Lower leg skin (tissue), 4 donors: Measurements from ENCODE around the gene TENM4. TPM values are rescaled to one million over a fixed set of nuclear protein-coding genes. Genes with fewer than 3 reads are reported as not detected.

Experiments used
- DNase-seq, 2 donors: peaks; one replicate each; pipeline ENCODE4 v3.0.0-alpha.2; 2019; ENCODE audit warnings: low spot score in 2 of 2
- H3K4me3 ChIP-seq: fragments of 200-600 bp; sonication (generic); 2 replicates; pipeline ENCODE4 v1.5.1; 2017; ENCODE audit warnings: mild to moderate bottlenecking, low read depth; ENCODE audit not compliant: poor library complexity, severe bottlenecking
- POLR2A ChIP-seq, 2 donors: fragments of 450-650 bp; IDR thresholded peaks; one replicate each; pipeline ENCODE4 v1.6.1; 2016 to 2017; ENCODE audit warnings: antibody characterized with exemption in 2 of 2, mild to moderate bottlenecking in 1 of 2, moderate library complexity in 1 of 2
- WGBS, 2 donors: methylation state at CpG; one replicate each; pipeline ENCODE4 v1.1.5; 2018; 5-methylcytosine and 5-hydroxymethylcytosine counted together
- intact Hi-C: fragments of 100-400 bp; cut with DNase I; formaldehyde crosslinking; loops from one replicate; pipeline ENCODE4 v1.15.0; 2023; ENCODE audit warnings: low total_unique reads
- total RNA-seq, 4 donors: library from RNA; depleted of rRNA; stranded (reverse); fragments of >200 nt; gene quantifications; one replicate each; pipeline ENCODE4 v1.1.0, GENCODE V29; 2016
- TF ChIP-seq, protein P1 (sequence below), 3 donors: fragments of 450-650 bp; IDR thresholded peaks; one replicate each; pipeline ENCODE4 v1.5.1; 2016; ENCODE audit warnings: antibody characterized with exemption in 3 of 3, mild to moderate bottlenecking in 3 of 3, moderate library complexity in 2 of 3

The TENM4 gene
- total RNA-seq, 4 donors from 2014 or later: 34.4 to 41.1 (median 36.6) TPM

DNA sequence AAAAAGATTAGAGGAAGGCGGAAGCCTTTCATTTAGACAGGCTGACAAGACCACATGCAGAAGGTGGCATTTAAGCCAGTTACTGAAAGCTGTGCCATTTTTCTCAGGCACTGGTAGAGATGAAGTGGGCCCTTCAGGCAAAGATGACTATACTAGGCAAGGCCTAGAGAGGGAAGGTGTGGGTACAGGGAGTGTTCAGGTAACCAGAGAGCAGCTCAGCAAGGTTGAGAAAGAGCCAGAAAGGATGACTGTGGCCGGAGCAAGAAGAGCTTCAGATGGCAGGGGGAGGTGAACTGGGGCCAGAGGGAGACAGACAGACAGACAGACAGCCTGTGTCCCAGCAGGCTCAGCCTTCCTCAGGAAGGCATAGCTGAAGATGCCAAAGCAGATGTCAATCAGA lies 778.0 kb downstream of the TENM4 start:
- TF ChIP-seq, protein P1, sequence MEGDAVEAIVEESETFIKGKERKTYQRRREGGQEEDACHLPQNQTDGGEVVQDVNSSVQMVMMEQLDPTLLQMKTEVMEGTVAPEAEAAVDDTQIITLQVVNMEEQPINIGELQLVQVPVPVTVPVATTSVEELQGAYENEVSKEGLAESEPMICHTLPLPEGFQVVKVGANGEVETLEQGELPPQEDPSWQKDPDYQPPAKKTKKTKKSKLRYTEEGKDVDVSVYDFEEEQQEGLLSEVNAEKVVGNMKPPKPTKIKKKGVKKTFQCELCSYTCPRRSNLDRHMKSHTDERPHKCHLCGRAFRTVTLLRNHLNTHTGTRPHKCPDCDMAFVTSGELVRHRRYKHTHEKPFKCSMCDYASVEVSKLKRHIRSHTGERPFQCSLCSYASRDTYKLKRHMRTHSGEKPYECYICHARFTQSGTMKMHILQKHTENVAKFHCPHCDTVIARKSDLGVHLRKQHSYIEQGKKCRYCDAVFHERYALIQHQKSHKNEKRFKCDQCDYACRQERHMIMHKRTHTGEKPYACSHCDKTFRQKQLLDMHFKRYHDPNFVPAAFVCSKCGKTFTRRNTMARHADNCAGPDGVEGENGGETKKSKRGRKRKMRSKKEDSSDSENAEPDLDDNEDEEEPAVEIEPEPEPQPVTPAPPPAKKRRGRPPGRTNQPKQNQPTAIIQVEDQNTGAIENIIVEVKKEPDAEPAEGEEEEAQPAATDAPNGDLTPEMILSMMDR (IDR thresholded peaks at IDR 0.05): no peak
- TF ChIP-seq POLR2A (IDR thresholded peaks at IDR 0.05): no peak
- WGBS, 2 donors: 78 to 91% methylated on average over 2 of the region's 2 CpGs
- no peak overlapping the region for H3K4me3 ChIP-seq
- intact Hi-C loops: no loop called here
- peak in 1 of 2 donors; percentile 10 for DNase-seq

DNA sequence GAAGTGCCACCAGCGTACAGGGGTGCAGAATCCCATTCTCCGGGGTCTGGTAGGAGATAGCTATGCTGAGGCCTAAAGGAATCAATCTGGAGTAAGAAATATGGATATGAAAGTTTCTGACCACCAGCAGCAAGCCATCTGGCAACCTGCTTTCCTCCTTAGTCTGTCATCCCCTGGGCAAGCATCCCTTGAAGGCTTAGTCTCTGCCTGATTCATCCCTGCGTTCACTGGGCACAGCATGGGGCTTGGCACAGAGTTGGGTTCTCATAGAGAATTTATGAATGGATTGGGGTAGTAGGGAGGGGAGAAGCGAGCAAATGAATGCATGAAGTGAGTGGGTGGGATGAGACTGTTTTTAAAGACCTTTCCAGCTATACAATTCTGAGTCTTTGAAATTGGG lies 780.4 kb downstream of the TENM4 start:
- 73 to 75% methylated on average over 4 of the region's 4 CpGs for WGBS, 2 donors

DNA sequence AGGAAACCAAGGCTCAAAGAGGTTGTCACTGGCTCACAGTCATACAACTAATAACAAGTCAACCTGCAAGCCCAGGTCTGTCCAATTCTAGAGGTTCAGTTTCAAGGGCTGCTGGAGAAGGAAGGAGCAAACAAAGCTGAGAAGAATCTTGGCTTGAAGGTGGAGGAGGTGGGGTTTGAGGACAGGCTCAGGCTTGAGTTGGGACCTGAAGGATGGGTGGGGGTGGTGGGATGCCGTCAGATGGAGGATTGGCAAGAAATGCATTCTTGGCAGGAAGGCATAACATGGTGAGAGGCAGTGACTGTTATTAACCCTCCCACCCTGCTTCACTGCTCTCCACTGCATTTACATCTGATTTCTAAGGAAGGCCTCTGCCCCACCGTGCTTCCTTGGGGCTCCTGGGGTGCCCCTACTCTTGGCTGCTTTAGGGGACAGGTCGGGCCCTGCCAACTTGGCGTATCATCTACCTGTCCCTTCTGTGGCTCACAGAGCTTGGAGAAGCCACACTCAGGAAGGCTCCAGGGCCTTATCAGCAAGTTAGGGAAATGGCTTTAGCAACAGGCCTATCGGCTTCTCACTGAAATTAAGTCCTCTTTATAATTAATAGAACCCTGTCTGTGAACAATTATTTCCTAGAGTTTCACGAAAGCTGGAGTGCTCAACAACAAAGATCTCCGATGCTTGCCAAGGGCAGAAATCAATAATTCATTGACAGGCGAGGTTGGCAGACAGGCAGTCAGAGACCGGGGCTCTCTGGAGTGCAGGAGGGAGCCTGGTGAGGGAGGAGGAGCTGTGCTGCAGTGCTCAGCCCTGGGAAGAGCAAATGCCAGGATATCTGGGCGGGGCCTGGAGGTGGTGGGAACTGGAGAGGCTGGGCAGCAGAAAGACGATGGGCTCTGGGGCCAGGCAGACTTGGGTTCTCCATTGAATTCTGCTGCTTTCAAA lies 781.2 kb downstream of the TENM4 start:
- WGBS, 2 donors: 37 to 47% methylated on average over 11 of the region's 11 CpGs
- TF ChIP-seq, protein P1 (IDR thresholded peaks at IDR 0.05): no peak
- TF ChIP-seq POLR2A (IDR thresholded peaks at IDR 0.05): no peak
- peak; percentile 18 to 83 for DNase-seq
- intact Hi-C loops: loop anchor here (10.0 kb wide), 1 partner anchor 425 kb away; no protein-coding TSS in a partner anchor
- H3K4me3 ChIP-seq: no peak overlapping the region

More for the DNA sequence above, 780.4 kb downstream of the TENM4 start:
- intact Hi-C loops: no loop called here
- H3K4me3 ChIP-seq: no peak overlapping the region
- TF ChIP-seq, protein P1 (IDR thresholded peaks at IDR 0.05): no peak
- TF ChIP-seq POLR2A (IDR thresholded peaks at IDR 0.05): no peak
- peak; percentile 11 to 45 for DNase-seq

DNA sequence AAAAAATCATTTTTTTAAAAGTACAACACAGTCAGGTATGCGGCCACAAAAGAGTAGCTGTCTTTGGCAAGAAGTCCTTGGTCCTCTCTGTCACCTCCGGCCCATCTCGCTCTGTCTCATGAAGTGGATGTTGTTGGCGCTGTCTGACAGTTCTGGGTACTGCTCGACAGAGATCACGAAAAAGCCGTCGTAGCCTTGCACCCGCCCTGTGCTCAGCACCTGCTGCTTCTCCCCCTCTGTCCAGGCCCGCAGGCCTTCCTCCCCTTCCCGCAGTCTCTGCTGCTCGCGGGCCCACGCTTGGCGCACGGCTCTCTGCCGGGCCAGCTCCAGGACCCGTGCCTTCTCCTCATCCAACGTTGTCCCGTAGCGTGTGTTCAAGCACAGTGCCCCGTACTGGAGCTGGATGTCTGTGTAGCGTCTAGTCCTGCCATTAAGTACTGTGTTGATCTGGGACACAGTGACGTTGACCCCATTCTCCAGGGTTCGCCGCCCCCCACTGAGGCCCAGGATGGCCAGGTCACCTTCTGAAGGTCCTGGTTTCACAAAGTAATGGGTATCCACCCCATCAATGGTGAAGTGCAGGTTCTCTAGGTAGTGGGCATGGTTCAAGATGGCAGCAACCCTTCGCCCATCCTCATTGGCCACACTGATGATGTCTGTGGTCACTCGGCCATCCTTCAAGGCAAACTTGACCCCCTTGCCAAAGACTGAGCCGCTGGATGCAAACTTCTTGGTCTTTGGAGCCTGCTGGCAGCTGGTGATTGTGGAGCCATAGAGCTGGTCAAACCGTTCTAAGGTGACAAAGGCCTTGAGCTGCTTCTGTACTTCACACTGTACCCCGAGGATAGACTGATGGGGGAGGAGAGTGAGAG lies 782.6 kb downstream of the TENM4 start:
- TF ChIP-seq, protein P1 (IDR thresholded peaks at IDR 0.05): no peak
- TF ChIP-seq POLR2A (IDR thresholded peaks at IDR 0.05): no peak
- intact Hi-C loops: loop anchor here (10.0 kb wide), 1 partner anchor 427 kb away; no protein-coding TSS in a partner anchor
- WGBS, 2 donors: 96 to 97% methylated on average over 31 of the region's 31 CpGs
- DNase-seq: peak; percentile 10 to 75
- H3K4me3 ChIP-seq: no peak overlapping the region

DNA sequence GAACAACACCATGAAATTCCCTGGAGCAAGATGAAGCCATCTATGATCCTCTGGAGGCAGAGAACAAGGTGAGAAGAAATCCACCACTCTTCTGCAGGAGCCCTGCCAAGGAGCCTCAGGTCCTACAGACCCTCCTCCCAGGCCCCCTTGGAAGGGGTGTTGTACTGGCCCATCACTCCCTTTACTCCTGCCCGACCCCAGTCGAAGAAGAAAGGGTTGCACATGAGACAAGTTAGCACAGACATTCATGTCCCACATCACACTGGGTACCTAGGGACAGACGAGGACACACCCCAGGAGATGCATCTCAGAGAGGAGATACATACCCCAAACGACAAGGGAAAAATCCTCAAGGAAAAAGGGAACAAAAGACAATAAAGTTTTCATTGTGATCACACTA lies 783.4 kb downstream of the TENM4 start:
- no peak for DNase-seq
- intact Hi-C loops: loop anchor here (10.0 kb wide), 1 partner anchor 427 kb away; no protein-coding TSS in a partner anchor
- WGBS, 2 donors: 83 to 88% methylated on average over 4 of the region's 4 CpGs
- H3K4me3 ChIP-seq: no peak overlapping the region
- TF ChIP-seq POLR2A (IDR thresholded peaks at IDR 0.05): no peak
- TF ChIP-seq, protein P1 (IDR thresholded peaks at IDR 0.05): no peak
